OCI-M2 (cell line): ENCODE measurements around the gene CXXC4.

ENCODE experiments used
- DNase-seq: peaks from one replicate; lab custom pipeline; 2025; ENCODE audit not compliant: unreplicated experiment; lab: John Stamatoyannopoulos, UW

CXXC4 gene

DNA sequence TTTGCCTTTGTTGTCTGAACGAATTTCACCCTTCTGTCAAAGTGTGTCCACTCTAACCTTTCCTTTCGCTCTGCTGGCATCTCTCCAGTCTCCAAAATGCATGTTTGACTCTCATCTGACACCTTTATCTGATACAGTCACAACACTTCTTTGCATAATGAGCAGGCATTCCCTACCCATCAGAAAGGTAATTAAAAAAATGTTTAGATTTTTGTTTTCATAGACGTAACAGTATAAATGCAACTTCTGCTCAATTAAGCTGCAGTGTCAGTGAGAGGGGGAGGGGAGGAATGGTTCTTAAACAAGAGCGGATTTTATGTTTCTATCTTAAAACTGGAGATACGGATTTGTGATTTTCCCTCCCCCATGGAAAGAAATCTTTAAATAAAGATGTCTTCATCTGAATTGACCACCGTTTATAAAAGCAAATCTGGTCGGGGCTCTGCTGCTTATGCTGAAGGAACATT is 70.2 kb downstream of the CXXC4 start:
- DNase-seq = no peak

DNA sequence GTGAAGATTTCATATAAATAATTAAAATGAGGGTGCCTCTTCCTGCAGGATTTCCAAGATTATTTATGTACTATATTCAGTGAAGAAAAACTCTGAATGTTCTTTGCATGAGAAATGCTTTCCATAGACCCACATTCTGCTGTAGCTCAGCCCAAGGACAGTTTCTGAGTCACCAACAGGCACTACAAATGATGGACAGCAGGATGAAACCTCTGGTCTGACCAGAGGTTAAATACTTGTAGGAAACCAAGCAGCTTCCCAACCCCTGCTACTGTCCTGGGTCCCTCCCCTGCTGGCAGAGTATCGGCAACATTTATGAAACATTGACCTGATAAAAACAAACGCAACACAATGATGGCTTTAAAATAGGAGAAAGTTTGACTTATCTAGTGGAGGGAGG is 73.1 kb downstream of the CXXC4 start:
- no peak for DNase-seq

DNA sequence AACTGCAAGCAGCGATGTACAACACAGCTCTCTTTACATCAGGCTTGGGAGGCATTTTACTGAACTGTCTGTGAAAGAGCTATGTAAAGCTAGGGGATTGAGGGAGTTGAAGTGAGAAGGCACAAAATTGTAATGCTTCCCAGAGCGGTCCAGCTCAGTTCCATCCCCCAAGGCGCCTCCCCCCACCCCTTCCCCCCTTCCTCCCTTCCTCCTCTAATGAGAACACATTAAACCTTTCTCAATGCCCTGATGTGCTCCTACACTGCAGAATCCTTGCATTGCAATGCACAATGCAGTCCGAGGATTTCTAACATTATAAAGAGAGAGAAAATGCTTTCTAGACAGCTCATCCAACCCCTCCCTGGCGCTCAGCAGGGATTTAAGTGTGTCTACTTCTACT is 73.9 kb downstream of the CXXC4 start:
- no peak for DNase-seq
